B cell (primary cell): ENCODE data around the gene PDCD1LG2. TPM values are rescaled to one million over a fixed set of nuclear protein-coding genes. Genes with fewer than 3 reads are reported as not detected.

Source experiments
- ATAC-seq: fragments of 200-7000 bp; cut with Tn5 transposase; one replicate; pipeline ENCODE4 v1.10.0; 2021; ENCODE audit warnings: low read depth, mild to moderate bottlenecking, moderate number of reproducible peaks, moderate library complexity
- CTCF ChIA-PET: fragments of 350-600 bp; sonication (Branson Sonifier 250); formaldehyde crosslinking; loops from one replicate; lab custom pipeline; 2021; ENCODE audit warnings: antibody characterized with exemption, inconsistent platforms; lab: Charles Lee
- POLR2A ChIA-PET: fragments of 350-600 bp; sonication (Branson Sonifier 250); formaldehyde crosslinking; loops from one replicate; lab custom pipeline; 2021; ENCODE audit warnings: antibody characterized with exemption; lab: Charles Lee
- DNase-seq: peaks from one replicate; pipeline ENCODE4 v3.0.0; 2013
- H2AFZ ChIP-seq: 2 replicates; pipeline ENCODE4 v1.6.1; 2012; ENCODE audit warnings: mild to moderate bottlenecking, low read depth, low read length; ENCODE audit not compliant: insufficient read depth, poor library complexity, severe bottlenecking
- H3K27ac ChIP-seq, 2 donors: 1 replicate in 1 of 2; 2 replicates in 1 of 2; pipeline ENCODE4 v1.5.1; 2012 to 2013; ENCODE audit warnings: low read length in 2 of 2, mild to moderate bottlenecking in 2 of 2, moderate library complexity in 1 of 2
- H3K27me3 ChIP-seq, 4 experiments: fragments of 200-600 bp in 1 of 4; sonication (generic) in 1 of 4; replicated peaks in 1 of 4; 1 replicate in 2 of 4; 2 replicates in 2 of 4; pipeline versions ENCODE4 v1.6.1 to v1.7.0; 2013 to 2016; ENCODE audit warnings: low read length in 3 of 4, mild to moderate bottlenecking in 2 of 4, mixed read lengths in 1 of 4, moderate library complexity in 1 of 4; ENCODE audit not compliant: insufficient read depth in 4 of 4, control insufficient read depth in 3 of 4; ENCODE audit errors: control extremely low read depth in 1 of 4
- H3K36me3 ChIP-seq, 2 experiments: replicated peaks in 1 of 2; 1 replicate in 1 of 2; 2 replicates in 1 of 2; pipeline versions ENCODE4 v1.6.1 to v1.7.1; 2013; ENCODE audit warnings: low read length in 1 of 2; ENCODE audit not compliant: insufficient read depth in 2 of 2, control insufficient read depth in 1 of 2; ENCODE audit errors: control extremely low read depth in 1 of 2, extremely low read depth in 1 of 2
- H3K4me1 ChIP-seq, 2 donors: fragments of 200-600 bp in 1 of 2; sonication (generic) in 1 of 2; 1 replicate in 1 of 2; 2 replicates in 1 of 2; pipeline versions ENCODE4 v1.5.1 to v1.6.1; 2013 to 2017; ENCODE audit warnings: low read length in 2 of 2; ENCODE audit not compliant: control insufficient read depth in 2 of 2, insufficient read depth in 2 of 2
- H3K4me2 ChIP-seq: replicated peaks from 2 replicates; pipeline ENCODE3; 2012; ENCODE audit warnings: mild to moderate bottlenecking, low read depth, low read length; ENCODE audit not compliant: poor library complexity, severe bottlenecking
- H3K4me3 ChIP-seq, 5 experiments: fragments of 200-600 bp in 1 of 5; sonication (generic) in 1 of 5; 1 replicate in 3 of 5; 2 replicates in 2 of 5; pipeline versions ENCODE4 v1.5.1 to v1.7.0; 2011 to 2016; ENCODE audit warnings: low read length in 4 of 5, mild to moderate bottlenecking in 4 of 5, low read depth in 2 of 5, control low read depth in 1 of 5, moderate library complexity in 1 of 5; ENCODE audit not compliant: insufficient read depth in 1 of 5; ENCODE audit errors: control extremely low read depth in 1 of 5, extremely low read depth in 1 of 5
- H3K79me2 ChIP-seq: fragments of 200-600 bp; sonication (generic); one replicate; pipeline ENCODE4 v1.6.0; 2016; ENCODE audit warnings: low read length; ENCODE audit not compliant: control insufficient read depth, insufficient read depth
- H3K9ac ChIP-seq: fragments of 200-600 bp; sonication (generic); 2 replicates; pipeline ENCODE4 v1.6.1; 2017; ENCODE audit warnings: mild to moderate bottlenecking, low read length, moderate library complexity
- H3K9me3 ChIP-seq, 3 donors: one replicate each; pipeline versions ENCODE4 v1.6.1 to v1.7.1; 2013; ENCODE audit warnings: low read length in 2 of 3; ENCODE audit not compliant: control insufficient read depth in 2 of 3, insufficient read depth in 1 of 3; ENCODE audit errors: control extremely low read depth in 1 of 3
- H4K20me1 ChIP-seq: 2 replicates; pipeline ENCODE4 v1.6.0; 2012; ENCODE audit warnings: mild to moderate bottlenecking, low read length; ENCODE audit not compliant: insufficient read depth, control insufficient read depth, poor library complexity, severe bottlenecking
- H3K27ac Mint-ChIP-seq: one replicate; pipeline ENCODE4 v1.8.0; 2021; ENCODE audit warnings: mixed read lengths
- H3K27me3 Mint-ChIP-seq: one replicate; pipeline ENCODE4 v1.8.0; 2021; ENCODE audit warnings: mixed read lengths
- H3K4me1 Mint-ChIP-seq: one replicate; pipeline ENCODE4 v1.8.0; 2021; ENCODE audit warnings: mixed read lengths
- H3K4me3 Mint-ChIP-seq: one replicate; pipeline ENCODE4 v1.8.0; 2021; ENCODE audit warnings: mixed read lengths
- H3K9me3 Mint-ChIP-seq: one replicate; pipeline ENCODE4 v1.8.0; 2022; ENCODE audit warnings: mixed read lengths; ENCODE audit not compliant: insufficient read depth
- CTCF ChIP-seq: fragments of 200-600 bp; IDR thresholded peaks from one replicate; pipeline ENCODE4 v1.8.0; 2022; ENCODE audit warnings: antibody characterized with exemption, mild to moderate bottlenecking
- EZH2 ChIP-seq: IDR thresholded peaks from 2 replicates; pipeline ENCODE4 v1.6.1; 2012; ENCODE audit warnings: borderline replicate concordance, low read depth, mild to moderate bottlenecking, moderate library complexity, low read length; ENCODE audit not compliant: insufficient read depth, poor library complexity, severe bottlenecking
- WGBS: methylation state at CpG from one replicate; pipeline ENCODE4 v1.1.5; 2013; ENCODE audit warnings: missing lambda C conversion rate; ENCODE audit not compliant: insufficient coverage; 5-methylcytosine and 5-hydroxymethylcytosine counted together
- intact Hi-C: fragments of 100-400 bp; cut with micrococcal nuclease; formaldehyde crosslinking; loops from one replicate; pipeline ENCODE4 v1.10.0; 2022
- polyA plus RNA-seq: library from polyadenylated mRNA; depleted of rRNA; stranded (reverse); fragments of >200 nt; gene quantifications from 2 replicates; pipeline ENCODE4 v1.2.3, GENCODE V29; 2012
- total RNA-seq, 2 donors: library from RNA; stranded (reverse); fragments of 120-200 nt in 1 of 2; gene quantifications; 1 replicate in 1 of 2; 2 replicates in 1 of 2; pipeline versions ENCODE4 v1.2.3 to v1.2.4, GENCODE V29; 2013 to 2022

The PDCD1LG2 gene
- total and polyA plus RNA-seq, 2 donors (not counting 1 experiment from before 2014, with no cell fraction given), result 0.67 TPM; not detected in 1

GRCh38 chr9:5611321-5612184 is 101.2 kb downstream of the PDCD1LG2 start:
- peaks cover 18 to 20% of the 10 kb centered on the region in 2 donors for H3K4me1 ChIP-seq
- Mint-ChIP-seq H3K9me3 (no peaks in the 10 kb centered on the region), H3K27me3 (no peaks in the 10 kb centered on the region), H3K4me1 (peaks cover 51% of the 10 kb centered on the region), H3K4me3 (no peak overlapping the region), H3K27ac (no peak overlapping the region)
- intact Hi-C loops, result no loop called here
- H3K9ac ChIP-seq, result no peak overlapping the region
- no peak for TF ChIP-seq EZH2
- no peak for TF ChIP-seq CTCF
- 96% methylated on average over 3 of the region's 6 CpGs for WGBS
- H3K4me2 ChIP-seq, result no peak overlapping the region
- no peak overlapping the region for H3K4me3 ChIP-seq
- DNase-seq (no peak), ATAC-seq (no peak)
- ChIA-PET POLR2A (interaction anchor here (0.6 to 1.3 kb wide), 4 partner anchors 11 to 838 kb away, joined by 3 to 6 read pairs (median 4); no protein-coding TSS in a partner anchor), CTCF (interaction anchor here (0.9 to 1.3 kb wide), 2 partner anchors 11 kb away, joined by 3 to 8 read pairs; no protein-coding TSS in a partner anchor)
- peak overlapping the region in 1 of 2 donors; percentile 2 for H3K27ac ChIP-seq
- no peaks in the 10 kb centered on the region for H3K27me3 ChIP-seq
- peaks cover 49% of the 10 kb centered on the region for H3K79me2 ChIP-seq
- no peaks in the 10 kb centered on the region for H3K36me3 ChIP-seq
- no peak overlapping the region for H2AFZ ChIP-seq
- H4K20me1 ChIP-seq, result no peaks in the 10 kb centered on the region
- H3K9me3 ChIP-seq, result no peaks in the 10 kb centered on the region

GRCh38 chr9:5612185-5612530 is 101.8 kb downstream of the PDCD1LG2 start:
- Histone ChIP-seq H3K9me3 (no peaks in the 10 kb centered on the region), H4K20me1 (no peaks in the 10 kb centered on the region), H2AFZ (no peak overlapping the region), H3K36me3 (no peaks in the 10 kb centered on the region), H3K4me2 (no peak overlapping the region), H3K4me3 (no peak overlapping the region), H3K27ac (no peak overlapping the region), H3K79me2 (peaks cover 49% of the 10 kb centered on the region), H3K9ac (no peak overlapping the region), H3K27me3 (no peaks in the 10 kb centered on the region), H3K4me1 (peaks cover 22 to 25% of the 10 kb centered on the region in 2 donors)
- ATAC-seq, result no peak
- DNase-seq, result no peak
- intact Hi-C loops, result no loop called here
- Mint-ChIP-seq H3K4me1 (peaks cover 51% of the 10 kb centered on the region), H3K9me3 (no peaks in the 10 kb centered on the region), H3K4me3 (no peak overlapping the region), H3K27ac (no peak overlapping the region), H3K27me3 (no peaks in the 10 kb centered on the region)
- ChIA-PET POLR2A (interaction anchor here (0.6 to 1.3 kb wide), 2 partner anchors 15 to 839 kb away, joined by 3 to 5 read pairs; no protein-coding TSS in a partner anchor), CTCF (interaction anchor here (0.9 kb wide), 1 partner anchor 12 kb away, joined by 3 read pairs; no protein-coding TSS in a partner anchor)
- no peak for TF ChIP-seq EZH2
- TF ChIP-seq CTCF, result no peak
